GM08714 (cell line): ENCODE results near the gene GP1BB.

Experiments
- H3K4me3 ChIP-seq: fragments of 200-500 bp; sonication (Bioruptor generic); 2 replicates; pipeline ENCODE4 v1.5.1; 2014; ENCODE audit warnings: mild to moderate bottlenecking, low read length, inconsistent platforms
- ZNF274 ChIP-seq: IDR thresholded peaks from 2 replicates; pipeline ENCODE4 v1.6.1; 2012; ENCODE audit warnings: mild to moderate bottlenecking, low read depth, low read length

The GP1BB gene

DNA sequence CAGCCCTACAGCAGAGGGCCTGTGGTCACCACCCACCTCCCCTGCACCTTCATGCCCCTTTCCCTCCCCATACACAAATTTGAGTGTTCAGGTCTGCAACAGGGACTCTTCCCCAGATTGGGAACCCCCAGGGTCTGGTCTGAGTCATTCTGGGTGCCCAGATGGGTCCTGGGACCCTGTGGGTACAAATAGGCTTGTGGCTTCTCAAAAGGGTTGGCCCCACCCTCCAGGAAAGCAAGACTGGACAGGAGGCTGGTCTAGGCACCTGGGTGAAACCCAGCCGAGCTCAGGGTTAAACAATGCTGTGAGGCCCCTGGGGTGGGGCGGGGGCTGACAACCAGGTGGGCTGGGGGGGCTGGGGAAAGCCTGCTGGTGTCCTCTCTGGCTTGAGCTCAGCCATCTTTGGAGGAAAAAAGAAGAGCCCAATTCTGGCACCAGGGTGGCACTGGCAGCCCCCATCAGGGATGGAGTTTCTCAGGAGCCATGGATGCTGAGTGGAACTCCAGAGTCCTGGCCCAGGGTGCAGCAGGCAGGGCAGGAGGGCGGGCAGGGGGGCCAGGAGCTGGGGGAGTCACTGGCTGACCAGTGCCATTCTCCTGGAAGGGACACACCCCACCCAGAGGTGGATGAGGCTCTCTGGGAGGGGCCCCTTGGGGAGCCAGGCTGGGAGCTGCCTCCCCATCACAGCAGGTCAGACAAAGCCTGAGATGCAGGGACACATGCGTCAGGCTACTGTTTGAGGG lies 8.0 kb upstream of the GP1BB start:
- H3K4me3 ChIP-seq = no peak overlapping the region
- no peak for TF ChIP-seq ZNF274

DNA sequence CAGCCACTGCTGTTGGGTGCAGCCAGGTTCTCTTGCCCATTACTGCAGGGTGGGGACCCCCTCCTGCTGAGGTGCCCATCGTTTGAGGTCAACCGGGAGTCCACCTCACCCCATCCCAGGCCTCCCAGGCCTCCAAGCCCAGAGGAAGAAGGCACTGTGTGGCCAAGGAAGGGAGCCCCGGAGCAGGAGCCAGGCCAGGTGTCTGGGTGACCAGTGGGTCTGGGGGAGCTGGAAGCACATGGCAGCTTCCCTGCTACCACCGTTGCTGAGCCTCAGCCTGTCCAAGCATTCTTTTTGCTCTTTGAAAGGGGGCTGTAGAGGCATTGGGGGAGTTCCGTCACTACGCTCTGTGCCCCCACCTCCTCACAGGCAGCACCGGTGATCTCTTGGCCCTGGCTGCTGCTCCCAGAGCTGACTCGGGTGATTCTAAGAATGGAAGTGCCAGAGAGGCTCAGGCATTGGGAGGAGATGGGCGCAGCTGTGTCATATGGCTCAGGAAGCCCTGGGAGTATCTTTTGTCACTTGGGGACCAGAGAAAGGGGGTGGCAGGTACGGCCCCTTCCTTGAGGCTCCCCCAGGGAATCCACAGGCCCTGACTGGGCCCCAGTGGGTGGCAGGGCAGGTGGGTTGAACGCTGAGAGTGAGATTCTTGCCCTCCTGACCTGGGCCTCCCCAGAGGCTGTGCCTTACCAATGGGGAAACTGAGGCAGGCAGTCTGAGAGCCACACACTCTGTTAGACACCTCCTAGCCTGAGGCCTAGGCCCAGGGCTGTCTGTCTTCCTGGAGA lies 7.1 kb upstream of the GP1BB start:
- TF ChIP-seq ZNF274 = no peak
- H3K4me3 ChIP-seq = no peak overlapping the region

DNA sequence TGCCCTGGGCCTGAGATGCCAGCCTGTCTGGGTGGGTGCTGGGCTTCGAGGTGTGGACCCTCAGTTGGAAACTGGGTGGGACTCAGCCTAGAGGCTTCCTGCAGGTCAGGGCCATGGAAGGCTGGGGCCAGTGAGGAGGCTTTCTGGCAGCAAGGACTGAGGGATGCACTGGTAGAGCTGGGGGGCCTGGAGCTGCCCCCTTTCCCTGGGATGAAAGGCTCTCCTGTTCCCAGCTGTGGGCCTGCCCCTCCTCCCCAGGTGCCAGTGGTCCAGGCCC lies 6.6 kb upstream of the GP1BB start:
- no peak for TF ChIP-seq ZNF274
- H3K4me3 ChIP-seq = no peak overlapping the region

DNA sequence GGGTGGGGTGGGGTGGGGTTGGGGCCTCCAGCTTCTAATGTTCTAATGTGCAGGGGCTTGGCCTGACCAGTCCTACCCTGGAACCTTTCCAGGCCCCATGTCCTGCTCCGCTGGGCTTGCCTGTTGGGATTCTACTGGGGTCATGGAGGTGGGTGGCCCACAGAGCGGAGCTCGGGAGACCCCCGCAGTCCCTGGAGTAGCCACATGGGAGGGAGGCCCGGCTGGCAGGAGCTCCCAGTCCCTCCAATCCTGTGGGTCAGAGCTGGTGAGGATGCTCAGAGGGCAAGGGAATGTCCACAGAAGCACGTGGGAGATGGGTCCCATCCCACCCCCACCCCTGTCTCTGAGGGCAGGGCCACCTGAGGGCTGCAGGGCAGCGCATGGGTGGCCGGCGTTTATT lies 6.2 kb upstream of the GP1BB start:
- no peak overlapping the region for H3K4me3 ChIP-seq
- no peak for TF ChIP-seq ZNF274

DNA sequence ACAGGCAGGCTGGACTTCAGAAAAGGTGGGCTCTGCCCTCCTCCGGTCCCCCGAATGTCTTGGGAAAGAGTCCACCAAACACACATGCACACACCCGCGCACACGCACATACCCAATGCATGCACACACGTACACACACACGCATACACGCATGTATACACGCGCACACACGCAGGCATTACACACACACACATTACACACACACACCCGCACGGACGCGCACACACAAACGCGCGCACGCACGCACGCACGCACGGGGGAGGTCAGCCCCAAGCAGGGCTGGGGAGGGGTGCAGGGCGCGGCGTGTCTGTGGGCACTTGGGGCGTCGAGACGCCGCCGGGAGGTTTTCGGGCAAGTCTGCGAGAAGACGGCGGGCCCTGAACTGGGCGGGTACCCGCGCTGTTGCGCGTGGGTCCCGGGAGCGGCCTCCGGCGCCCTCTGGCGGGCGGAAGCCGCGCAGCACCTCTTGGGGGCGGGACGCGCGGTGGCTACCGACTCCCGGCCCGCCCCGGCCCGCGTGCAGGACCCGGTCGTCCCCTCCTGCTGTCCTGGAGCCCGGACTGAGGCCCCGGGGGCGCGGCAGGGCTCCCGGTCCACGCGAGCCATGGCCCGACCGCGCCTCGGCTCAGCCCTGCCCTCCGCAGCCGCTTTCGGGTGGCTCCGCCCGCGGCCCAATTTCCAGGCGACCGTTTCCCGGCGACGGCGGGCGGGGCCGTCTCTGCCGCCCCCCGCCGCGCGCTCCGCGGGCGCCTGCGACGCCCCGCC lies 5.5 kb upstream of the GP1BB start:
- peak overlapping the region; percentile 31; the same call in 1 of the 2 replicates for H3K4me3 ChIP-seq
- TF ChIP-seq ZNF274 = no peak

DNA sequence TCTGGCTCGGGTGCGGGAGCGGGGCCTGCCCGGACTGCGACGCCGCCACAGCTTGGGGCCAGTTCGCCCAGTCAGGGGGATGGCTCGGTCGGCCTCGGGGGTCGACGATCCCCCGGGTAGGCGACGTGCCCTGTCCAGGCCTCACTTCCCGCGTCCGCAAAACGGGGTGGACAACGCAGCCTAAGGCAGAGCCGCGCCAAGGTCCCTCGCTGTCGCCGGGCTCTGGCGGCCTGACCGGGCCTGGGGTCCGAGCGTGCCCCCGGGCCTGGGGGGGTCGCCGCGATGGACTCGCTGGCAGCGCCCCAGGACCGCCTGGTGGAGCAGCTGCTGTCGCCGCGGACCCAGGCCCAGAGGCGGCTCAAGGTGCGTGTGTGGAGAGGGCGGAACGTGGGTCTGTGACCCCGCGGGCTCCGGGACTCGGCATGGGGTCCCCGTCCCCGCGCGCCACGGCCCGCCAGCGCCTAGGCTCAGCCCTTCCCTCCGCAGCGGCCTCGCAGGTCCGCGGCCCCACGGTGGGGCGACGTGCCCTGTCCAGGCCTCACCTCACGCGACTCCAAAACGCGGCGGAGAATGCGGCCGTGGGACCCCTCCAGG lies 4.8 kb upstream of the GP1BB start:
- peak overlapping the region; percentile 31; the same call in 1 of the 2 replicates for H3K4me3 ChIP-seq
- no peak for TF ChIP-seq ZNF274

DNA sequence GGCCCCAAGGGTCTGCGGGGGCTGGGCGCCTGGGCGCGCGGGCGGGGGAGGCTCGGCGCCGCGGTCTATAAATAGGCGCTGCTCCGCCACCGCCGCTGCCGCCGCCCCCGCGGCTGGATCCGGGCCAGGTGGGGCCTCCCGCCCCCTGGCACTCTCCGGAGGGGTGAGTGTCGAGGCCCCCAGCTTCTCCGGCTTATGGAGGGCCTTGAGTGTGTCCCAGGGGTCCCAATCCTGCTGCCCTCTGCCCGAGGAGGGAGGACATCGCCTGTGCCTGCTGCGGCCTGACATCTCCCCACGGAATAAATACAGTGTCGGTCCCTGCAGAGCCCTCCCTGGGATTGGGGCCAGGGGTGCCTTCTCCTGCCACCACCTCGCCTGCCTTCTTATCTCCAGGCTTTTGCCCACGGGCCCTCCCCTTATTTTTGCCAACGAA lies 4.3 kb upstream of the GP1BB start:
- TF ChIP-seq ZNF274 = no peak
- H3K4me3 ChIP-seq = no peak overlapping the region

DNA sequence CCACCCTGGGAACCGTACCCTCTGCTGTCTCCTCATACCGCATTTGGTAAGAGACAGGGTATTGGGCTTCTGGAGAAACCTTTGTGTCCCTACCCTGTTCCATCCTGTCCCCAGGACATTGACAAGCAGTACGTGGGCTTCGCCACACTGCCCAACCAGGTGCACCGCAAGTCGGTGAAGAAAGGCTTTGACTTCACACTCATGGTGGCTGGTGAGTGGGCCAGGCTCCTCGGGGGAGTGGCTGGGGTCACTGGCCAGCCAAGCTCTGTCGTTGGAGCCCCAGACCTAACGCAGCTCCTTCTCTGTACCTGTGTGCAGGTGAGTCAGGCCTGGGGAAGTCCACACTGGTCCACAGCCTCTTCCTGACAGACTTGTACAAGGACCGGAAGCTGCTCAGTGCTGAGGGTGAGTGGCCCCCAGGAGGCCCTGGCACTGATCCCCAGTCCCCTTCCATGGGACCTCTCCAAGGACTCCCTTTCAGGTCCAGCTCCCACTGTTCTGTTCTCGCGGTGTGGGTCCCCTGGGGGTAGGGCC lies 3.8 kb upstream of the GP1BB start:
- H3K4me3 ChIP-seq = no peak overlapping the region
- no peak for TF ChIP-seq ZNF274

DNA sequence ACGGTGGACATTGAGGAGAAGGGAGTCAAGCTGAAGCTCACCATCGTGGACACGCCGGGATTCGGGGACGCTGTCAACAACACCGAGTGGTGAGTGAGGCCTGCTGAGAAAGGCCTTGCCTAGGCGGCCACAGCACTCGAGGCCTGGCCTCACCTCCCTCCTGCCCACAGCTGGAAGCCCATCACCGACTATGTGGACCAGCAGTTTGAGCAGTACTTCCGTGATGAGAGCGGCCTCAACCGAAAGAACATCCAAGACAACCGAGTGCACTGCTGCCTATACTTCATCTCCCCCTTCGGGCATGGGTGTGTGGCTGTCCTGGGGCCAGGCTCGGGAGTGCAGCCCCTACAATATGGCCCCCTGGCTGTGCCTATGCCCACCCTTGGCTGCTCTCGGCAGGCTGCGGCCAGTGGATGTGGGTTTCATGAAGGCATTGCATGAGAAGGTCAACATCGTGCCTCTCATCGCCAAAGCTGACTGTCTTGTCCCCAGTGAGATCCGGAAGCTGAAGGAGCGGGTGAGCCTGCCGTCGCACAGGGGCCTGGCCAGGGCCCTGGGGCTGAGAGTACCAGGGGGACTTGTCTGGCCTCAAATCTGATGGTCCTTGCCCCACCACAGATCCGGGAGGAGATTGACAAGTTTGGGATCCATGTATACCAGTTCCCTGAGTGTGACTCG lies 3.0 kb upstream of the GP1BB start:
- no peak overlapping the region for H3K4me3 ChIP-seq
- TF ChIP-seq ZNF274 = no peak

DNA sequence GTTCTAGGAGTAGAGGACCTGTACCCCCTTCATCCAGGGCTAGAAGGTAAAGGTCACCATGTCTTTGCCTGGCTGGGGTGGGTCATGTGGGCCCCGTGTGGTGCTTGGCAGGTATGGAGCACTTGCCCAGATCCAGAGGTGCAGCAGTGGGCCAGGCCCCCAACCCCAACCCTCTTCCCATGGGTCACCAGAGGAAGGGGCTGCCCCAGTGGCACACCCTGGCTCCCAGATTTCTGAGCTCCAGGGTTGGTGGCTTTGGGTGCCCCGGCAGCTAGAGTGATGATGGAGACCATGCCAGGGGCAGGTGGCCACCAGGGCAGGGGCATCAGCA lies 2.4 kb upstream of the GP1BB start:
- H3K4me3 ChIP-seq = no peak overlapping the region
- TF ChIP-seq ZNF274 = no peak

DNA sequence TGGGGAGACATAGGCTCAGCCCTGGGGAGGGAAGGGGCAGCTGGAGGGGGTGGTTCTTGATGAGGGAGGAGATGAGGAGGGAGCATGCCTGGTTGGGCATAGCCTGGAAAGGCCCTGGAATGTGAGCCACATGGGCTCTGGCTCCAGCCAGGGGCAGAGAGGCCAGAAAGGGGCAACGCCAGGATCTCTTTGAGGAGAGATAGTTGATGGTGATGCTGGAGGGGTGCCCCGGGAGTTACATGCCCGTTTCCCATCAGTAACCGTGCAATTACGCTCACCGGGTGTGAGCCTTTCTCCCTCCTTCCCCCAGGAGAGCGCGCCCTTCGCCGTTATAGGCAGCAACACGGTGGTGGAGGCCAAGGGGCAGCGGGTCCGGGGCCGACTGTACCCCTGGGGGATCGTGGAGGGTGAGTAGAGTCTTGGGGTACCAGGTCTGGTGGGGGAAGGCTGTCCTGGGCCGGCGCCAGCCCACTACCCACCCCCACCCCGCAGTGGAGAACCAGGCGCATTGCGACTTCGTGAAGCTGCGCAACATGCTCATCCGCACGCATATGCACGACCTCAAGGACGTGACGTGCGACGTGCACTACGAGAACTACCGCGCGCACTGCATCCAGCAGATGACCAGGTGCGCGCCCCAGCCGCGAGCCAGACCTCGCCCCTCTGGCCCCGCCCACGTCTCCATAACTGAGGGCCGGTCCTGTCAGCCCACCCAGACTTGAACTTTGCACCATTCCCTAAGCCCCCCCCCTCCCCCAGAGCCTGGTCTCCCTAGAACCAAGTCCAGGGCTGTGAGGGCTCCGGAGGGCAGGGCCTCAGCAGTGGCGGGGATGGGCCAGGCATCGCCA lies 1.8 kb upstream of the GP1BB start:
- no peak overlapping the region for H3K4me3 ChIP-seq
- TF ChIP-seq ZNF274 = no peak

DNA sequence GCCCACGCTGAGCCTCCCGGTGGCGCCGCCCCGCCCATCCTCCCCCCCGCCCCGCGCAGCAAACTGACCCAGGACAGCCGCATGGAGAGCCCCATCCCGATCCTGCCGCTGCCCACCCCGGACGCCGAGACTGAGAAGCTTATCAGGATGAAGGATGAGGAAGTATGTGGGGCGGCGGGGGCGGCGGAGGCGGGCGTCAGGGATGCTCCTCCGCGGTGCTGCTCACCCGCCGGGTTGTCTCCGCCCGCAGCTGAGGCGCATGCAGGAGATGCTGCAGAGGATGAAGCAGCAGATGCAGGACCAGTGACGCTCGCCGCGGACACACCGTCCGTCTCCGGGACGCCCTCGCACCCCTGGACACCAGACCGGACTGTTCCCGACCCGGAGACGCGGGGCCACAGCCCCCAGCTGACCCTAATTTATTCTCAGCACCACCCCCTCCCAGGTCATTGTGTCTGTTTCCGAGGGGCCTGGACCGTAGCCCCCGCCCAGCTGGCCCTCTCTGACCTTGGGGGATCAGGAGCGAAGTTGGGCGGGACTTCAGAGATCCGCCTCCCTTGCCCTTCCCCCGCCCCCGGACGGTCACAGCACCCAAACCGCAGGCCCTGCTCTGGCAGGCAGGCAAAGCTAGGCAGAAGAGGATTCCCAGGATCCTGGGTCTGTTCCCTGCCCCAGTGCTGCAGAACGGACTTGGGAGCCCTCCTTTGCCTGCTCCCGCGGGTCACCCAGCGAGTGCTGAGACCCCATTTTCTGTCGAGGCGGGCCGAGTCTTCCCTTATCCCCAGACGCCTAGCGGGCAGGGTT lies 959 bp upstream of the GP1BB start:
- no peak for TF ChIP-seq ZNF274
- H3K4me3 ChIP-seq = no peak overlapping the region
